OCI-LY3 (cell line): Measurements from ENCODE around the gene SUPT3H.

Source experiments
- H2AFZ ChIP-seq: fragments of 200-600, 300-600 bp; shearing (Covaris generic); 2 replicates; pipeline ENCODE4 v1.6.0; 2014; ENCODE audit warnings: antibody characterized with exemption, low read depth, low read length
- H3K27ac ChIP-seq: fragments of 200-600, 300-600 bp; sonication (generic); 2 replicates; pipeline ENCODE4 v1.5.1; 2014; ENCODE audit warnings: mild to moderate bottlenecking, low read length, moderate library complexity, mixed read lengths
- H3K27me3 ChIP-seq: fragments of 200-600, 300-600 bp; sonication (generic); 2 replicates; pipeline ENCODE4 v1.6.1; 2014; ENCODE audit warnings: low read depth, low read length, mixed read lengths
- H3K36me3 ChIP-seq: fragments of 200-600, 300-600 bp; sonication (generic); replicated peaks from 2 replicates; pipeline ENCODE3; 2014; ENCODE audit warnings: low read depth, low read length, mixed read lengths
- H3K4me1 ChIP-seq: fragments of 300-600, 200-600 bp; sonication (generic); 2 replicates; pipeline ENCODE4 v1.6.1; 2014; ENCODE audit warnings: low read length, mixed read lengths
- H3K4me2 ChIP-seq: fragments of 200-600, 300-600 bp; sonication (generic); 2 replicates; pipeline ENCODE4 v1.6.1; 2014; ENCODE audit warnings: low read length, mixed read lengths
- H3K4me3 ChIP-seq: fragments of 300-600, 200-600 bp; sonication (generic); 2 replicates; pipeline ENCODE4 v1.5.1; 2014; ENCODE audit warnings: antibody characterized with exemption, mild to moderate bottlenecking, low read length, moderate library complexity
- H3K79me2 ChIP-seq: fragments of 300-600, 200-600 bp; shearing (Covaris generic); 2 replicates; pipeline ENCODE4 v1.6.1; 2014; ENCODE audit warnings: mild to moderate bottlenecking, low read length, mixed read lengths
- H3K9ac ChIP-seq: fragments of 300-600, 200-600 bp; shearing (Covaris generic); 2 replicates; pipeline ENCODE4 v1.6.0; 2014; ENCODE audit warnings: mild to moderate bottlenecking, low read length, moderate library complexity
- H3K9me3 ChIP-seq: fragments of 200-600, 300-600 bp; shearing (Covaris generic); 2 replicates; pipeline ENCODE4 v1.6.1; 2014; ENCODE audit warnings: low read length, mixed read lengths; ENCODE audit not compliant: insufficient read depth
- H4K20me1 ChIP-seq: fragments of 200-600, 300-600 bp; sonication (generic); 2 replicates; pipeline ENCODE4 v1.6.1; 2016; ENCODE audit warnings: low read length, mixed read lengths; ENCODE audit not compliant: insufficient read depth
- EZH2phosphoT487 ChIP-seq: fragments of 200-600 bp; shearing (Covaris generic); IDR thresholded peaks from 2 replicates; pipeline ENCODE4 v1.6.1; 2018; ENCODE audit warnings: antibody characterized with exemption, mixed run types, low read depth
- TF ChIP-seq, protein P1 (sequence below): fragments of 200-600, 300-600 bp; sonication (generic); IDR thresholded peaks from 2 replicates; pipeline ENCODE4 v1.5.1; 2014; ENCODE audit warnings: antibody characterized with exemption, low read length, low read depth

SUPT3H gene

DNA sequence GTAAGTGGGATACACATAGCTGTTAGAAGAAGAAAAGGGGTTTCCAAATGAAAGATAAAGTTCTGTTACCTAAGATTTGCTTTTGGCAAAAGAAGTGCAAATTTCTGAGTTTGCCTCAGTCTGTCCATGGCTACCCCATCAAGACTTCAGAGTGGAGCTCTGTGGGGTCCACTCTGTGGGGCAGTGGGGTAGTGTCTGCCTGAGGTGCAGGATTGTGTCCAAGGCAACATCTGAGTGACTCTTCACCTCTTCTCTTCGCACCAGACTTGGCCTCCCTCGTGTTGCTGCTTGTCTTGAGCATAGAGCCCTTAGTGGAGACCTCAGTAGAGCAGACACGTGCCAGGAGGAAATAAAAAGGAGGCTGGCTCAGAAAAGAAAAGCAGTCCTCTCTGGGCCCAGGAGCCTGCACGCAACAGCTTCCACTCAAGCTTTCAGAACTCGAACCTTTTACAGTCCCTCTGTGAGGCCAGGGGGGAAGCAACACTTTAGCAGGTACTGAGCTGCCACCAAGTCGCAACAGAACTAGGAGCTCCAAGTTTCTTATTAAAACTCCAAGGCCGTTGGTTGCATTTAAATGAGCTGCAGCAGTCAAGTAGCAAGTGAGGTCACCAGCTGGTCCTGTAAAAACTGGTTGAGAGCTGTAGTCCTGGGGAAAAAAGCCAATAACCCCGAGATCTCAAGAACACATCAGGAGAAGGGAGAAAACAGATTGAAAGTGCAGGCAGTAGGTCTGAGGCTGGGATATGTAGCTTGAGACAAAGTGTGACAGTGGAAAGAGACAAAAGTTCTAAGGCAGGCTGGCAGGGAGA, 576.7 kb downstream of the SUPT3H start:
- H3K9me3 ChIP-seq: no peaks in the 10 kb centered on the region
- no peak overlapping the region for H2AFZ ChIP-seq
- no peak overlapping the region for H3K27ac ChIP-seq
- no peaks in the 10 kb centered on the region for H3K79me2 ChIP-seq
- TF ChIP-seq, protein P1, sequence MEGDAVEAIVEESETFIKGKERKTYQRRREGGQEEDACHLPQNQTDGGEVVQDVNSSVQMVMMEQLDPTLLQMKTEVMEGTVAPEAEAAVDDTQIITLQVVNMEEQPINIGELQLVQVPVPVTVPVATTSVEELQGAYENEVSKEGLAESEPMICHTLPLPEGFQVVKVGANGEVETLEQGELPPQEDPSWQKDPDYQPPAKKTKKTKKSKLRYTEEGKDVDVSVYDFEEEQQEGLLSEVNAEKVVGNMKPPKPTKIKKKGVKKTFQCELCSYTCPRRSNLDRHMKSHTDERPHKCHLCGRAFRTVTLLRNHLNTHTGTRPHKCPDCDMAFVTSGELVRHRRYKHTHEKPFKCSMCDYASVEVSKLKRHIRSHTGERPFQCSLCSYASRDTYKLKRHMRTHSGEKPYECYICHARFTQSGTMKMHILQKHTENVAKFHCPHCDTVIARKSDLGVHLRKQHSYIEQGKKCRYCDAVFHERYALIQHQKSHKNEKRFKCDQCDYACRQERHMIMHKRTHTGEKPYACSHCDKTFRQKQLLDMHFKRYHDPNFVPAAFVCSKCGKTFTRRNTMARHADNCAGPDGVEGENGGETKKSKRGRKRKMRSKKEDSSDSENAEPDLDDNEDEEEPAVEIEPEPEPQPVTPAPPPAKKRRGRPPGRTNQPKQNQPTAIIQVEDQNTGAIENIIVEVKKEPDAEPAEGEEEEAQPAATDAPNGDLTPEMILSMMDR: no peak
- no peak for TF ChIP-seq EZH2phosphoT487
- peaks cover 12% of the 10 kb centered on the region for H3K4me1 ChIP-seq
- H3K4me3 ChIP-seq: no peak overlapping the region
- H3K4me2 ChIP-seq: no peak overlapping the region
- no peak overlapping the region for H3K9ac ChIP-seq
- no peaks in the 10 kb centered on the region for H3K27me3 ChIP-seq
- no peaks in the 10 kb centered on the region for H4K20me1 ChIP-seq
- H3K36me3 ChIP-seq: no peaks in the 10 kb centered on the region

DNA sequence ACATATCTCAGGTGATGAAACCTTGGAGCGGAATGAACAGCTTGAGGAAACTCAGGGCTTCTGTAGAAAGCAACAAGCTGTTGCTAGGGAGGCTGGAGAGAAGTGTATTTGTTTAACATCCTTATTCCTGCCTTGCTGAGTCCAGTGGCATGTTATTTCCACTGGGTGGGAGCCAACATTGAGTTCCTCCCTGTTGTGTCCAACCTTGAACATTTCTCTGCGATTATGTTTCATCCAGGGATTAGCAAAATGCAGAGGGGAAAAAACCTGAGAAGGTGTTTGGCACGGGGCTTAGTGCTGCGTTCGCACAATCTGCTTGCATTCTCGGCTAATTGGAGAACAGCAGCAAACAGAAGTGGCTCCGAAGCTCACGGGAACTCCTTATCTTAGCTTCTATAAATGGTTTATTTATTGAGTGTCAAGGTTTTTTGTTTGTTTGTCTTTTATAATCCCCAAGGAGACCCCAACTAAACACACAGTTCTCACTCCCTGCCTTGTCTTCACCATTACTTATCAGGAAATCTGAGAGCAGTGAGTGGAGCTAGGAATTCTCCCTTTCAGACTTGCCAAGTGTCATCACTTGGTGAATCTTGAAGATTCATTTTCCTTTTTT, 577.5 kb downstream of the SUPT3H start:
- H2AFZ ChIP-seq: no peak overlapping the region
- H3K4me3 ChIP-seq: no peak overlapping the region
- peaks cover 12% of the 10 kb centered on the region for H3K4me1 ChIP-seq
- H3K9ac ChIP-seq: no peak overlapping the region
- TF ChIP-seq EZH2phosphoT487: no peak
- TF ChIP-seq, protein P1: no peak
- H3K79me2 ChIP-seq: no peaks in the 10 kb centered on the region
- no peak overlapping the region for H3K4me2 ChIP-seq
- H3K27ac ChIP-seq: no peak overlapping the region
- no peaks in the 10 kb centered on the region for H4K20me1 ChIP-seq
- no peaks in the 10 kb centered on the region for H3K36me3 ChIP-seq
- H3K9me3 ChIP-seq: no peaks in the 10 kb centered on the region
- no peaks in the 10 kb centered on the region for H3K27me3 ChIP-seq

DNA sequence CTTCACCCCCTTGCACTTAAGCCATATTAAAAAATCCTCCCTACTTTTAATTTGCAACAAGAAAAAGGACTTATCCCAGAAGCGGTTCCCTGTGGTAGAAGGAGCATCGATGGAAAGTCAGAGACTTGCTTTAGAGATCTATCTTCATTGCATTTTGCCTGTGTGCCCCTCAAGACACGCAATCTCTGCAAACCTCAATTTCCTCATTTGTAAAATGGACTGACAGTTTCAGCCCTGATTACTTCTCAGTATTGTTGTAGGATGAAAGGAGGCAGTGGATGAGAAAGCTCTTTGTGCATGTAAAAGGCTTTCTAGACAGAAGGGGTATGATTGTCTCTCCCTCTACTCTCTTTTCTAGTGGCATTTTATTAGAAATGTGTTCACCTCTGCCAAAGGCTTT, 580.0 kb downstream of the SUPT3H start:
- no peak overlapping the region for H3K9ac ChIP-seq
- no peaks in the 10 kb centered on the region for H3K36me3 ChIP-seq
- no peak for TF ChIP-seq EZH2phosphoT487
- TF ChIP-seq, protein P1: no peak
- no peak overlapping the region for H3K4me3 ChIP-seq
- H3K27ac ChIP-seq: no peak overlapping the region
- no peaks in the 10 kb centered on the region for H3K9me3 ChIP-seq
- H3K4me2 ChIP-seq: peak overlapping the region; percentile 11; the same call in 1 of the 2 replicates
- no peak overlapping the region for H2AFZ ChIP-seq
- peaks cover 12% of the 10 kb centered on the region for H3K4me1 ChIP-seq
- no peaks in the 10 kb centered on the region for H4K20me1 ChIP-seq
- no peaks in the 10 kb centered on the region for H3K79me2 ChIP-seq
- H3K27me3 ChIP-seq: no peaks in the 10 kb centered on the region

DNA sequence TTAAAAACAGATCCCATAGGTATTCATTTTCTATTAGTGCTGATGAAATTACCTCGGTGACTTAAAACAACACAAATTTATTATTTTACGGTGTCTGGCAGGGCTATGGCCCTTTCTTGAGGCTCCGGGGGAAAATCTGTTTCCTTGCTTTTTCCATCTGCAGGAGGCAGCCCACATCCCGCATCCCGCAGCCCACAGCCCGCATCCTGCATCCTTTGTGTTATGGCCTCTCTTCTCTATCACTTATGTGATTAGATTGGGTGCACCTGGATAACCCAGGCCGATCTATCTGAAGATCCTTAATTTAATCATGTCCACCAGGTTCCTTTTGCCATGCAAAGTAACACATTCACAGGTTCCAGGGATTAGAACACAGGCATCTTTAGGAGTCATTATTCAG, 582.4 kb downstream of the SUPT3H start:
- Histone ChIP-seq H3K9ac (no peak overlapping the region), H3K4me1 (peaks cover 12% of the 10 kb centered on the region), H3K4me2 (no peak overlapping the region), H2AFZ (no peak overlapping the region), H3K9me3 (no peaks in the 10 kb centered on the region), H3K27me3 (no peaks in the 10 kb centered on the region), H3K36me3 (no peaks in the 10 kb centered on the region), H3K27ac (no peak overlapping the region), H4K20me1 (no peaks in the 10 kb centered on the region), H3K4me3 (no peak overlapping the region), H3K79me2 (no peaks in the 10 kb centered on the region)
- TF ChIP-seq EZH2phosphoT487: no peak
- TF ChIP-seq, protein P1: no peak
